Muscle layer of colon (tissue), 2 donors: ENCODE results near the gene UCHL1.
"Not testable (repeated sequence)": the region's sequence is repeated elsewhere in the genome, so short reads cannot be mapped to it uniquely, and the experiment has no call there.

Experiments used
- H3K27ac ChIP-seq: one replicate; pipeline ENCODE4 v1.7.0; 2013; ENCODE audit warnings: low read depth, mild to moderate bottlenecking, low read length, moderate library complexity
- H3K27me3 ChIP-seq, 2 donors: one replicate each; pipeline ENCODE4 v1.7.0; 2013; ENCODE audit warnings: low read length in 2 of 2, mild to moderate bottlenecking in 2 of 2; ENCODE audit not compliant: insufficient read depth in 2 of 2, control insufficient read depth in 1 of 2
- H3K36me3 ChIP-seq: one replicate; pipeline ENCODE4 v1.7.0; 2013; ENCODE audit warnings: mild to moderate bottlenecking, low read length; ENCODE audit not compliant: insufficient read depth
- H3K4me1 ChIP-seq: one replicate; pipeline ENCODE4 v1.7.0; 2013; ENCODE audit warnings: mild to moderate bottlenecking, low read length; ENCODE audit not compliant: insufficient read depth
- H3K4me3 ChIP-seq, 2 donors: one replicate each; pipeline ENCODE4 v1.7.0; 2013; ENCODE audit warnings: low read length in 2 of 2, low read depth in 1 of 2, mild to moderate bottlenecking in 1 of 2, moderate library complexity in 1 of 2
- H3K9ac ChIP-seq: one replicate; pipeline ENCODE4 v1.7.0; 2013; ENCODE audit warnings: low read length
- H3K9me3 ChIP-seq: one replicate; pipeline ENCODE4 v1.7.0; 2013; ENCODE audit warnings: mild to moderate bottlenecking, low read length
- donor health status: abdominal sarcoma.
- donor health status: Adenocarcinoma of cecum.

UCHL1 gene

DNA sequence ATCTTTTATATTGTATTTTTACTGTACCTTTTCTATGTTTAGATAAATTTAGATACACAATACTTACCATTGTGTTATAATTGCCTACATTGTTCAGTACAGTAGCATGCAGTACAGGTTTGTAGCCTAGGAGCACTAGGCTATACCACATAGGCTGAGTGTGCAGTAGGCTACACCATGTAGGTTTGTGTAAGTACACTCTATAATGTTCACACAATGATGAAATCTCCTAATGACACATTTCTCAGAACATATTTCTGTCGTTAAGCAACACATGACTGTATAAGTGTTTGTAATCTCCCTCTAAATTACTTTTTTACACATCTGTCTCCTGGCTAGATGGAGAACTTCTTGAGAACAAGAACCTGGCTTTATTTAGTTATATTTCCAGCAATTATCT lies 40.3 kb downstream of the UCHL1 start:
- Histone ChIP-seq H3K4me1 (no peaks in the 10 kb centered on the region), H3K36me3 (no peaks in the 10 kb centered on the region), H3K9ac (no peak overlapping the region), H3K27me3 (no peaks in the 10 kb centered on the region), H3K27ac (no peak overlapping the region), H3K4me3 (no peak overlapping the region), H3K9me3 (no peaks in the 10 kb centered on the region)

GRCh38 chr4:41297832-41298231 lies 41.1 kb downstream of the UCHL1 start:
- H3K27ac ChIP-seq, result no peak overlapping the region
- no peaks in the 10 kb centered on the region for H3K4me1 ChIP-seq
- no peaks in the 10 kb centered on the region for H3K9me3 ChIP-seq
- H3K9ac ChIP-seq, result no peak overlapping the region
- no peaks in the 10 kb centered on the region for H3K36me3 ChIP-seq
- no peaks in the 10 kb centered on the region for H3K27me3 ChIP-seq
- no peak overlapping the region for H3K4me3 ChIP-seq

DNA sequence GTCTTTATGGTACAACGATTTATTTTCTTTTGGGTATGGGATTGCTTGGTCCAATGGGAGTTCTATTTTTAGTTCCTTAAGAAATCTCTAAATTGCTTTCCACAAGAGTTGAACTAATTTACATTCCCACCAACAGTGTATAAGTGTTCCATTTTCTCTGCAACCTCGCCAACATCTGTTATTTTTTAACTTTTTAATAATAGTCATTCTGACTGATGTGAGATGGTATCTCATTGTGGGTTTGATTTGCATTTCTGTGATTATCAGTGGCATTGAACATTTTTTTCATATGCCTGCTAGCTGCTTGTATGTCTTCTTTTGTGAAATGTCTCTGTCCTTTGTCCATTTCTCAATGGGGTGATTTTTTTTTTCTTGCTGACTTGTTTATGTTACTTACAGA lies 42.8 kb downstream of the UCHL1 start:
- no peak overlapping the region for H3K4me3 ChIP-seq

DNA sequence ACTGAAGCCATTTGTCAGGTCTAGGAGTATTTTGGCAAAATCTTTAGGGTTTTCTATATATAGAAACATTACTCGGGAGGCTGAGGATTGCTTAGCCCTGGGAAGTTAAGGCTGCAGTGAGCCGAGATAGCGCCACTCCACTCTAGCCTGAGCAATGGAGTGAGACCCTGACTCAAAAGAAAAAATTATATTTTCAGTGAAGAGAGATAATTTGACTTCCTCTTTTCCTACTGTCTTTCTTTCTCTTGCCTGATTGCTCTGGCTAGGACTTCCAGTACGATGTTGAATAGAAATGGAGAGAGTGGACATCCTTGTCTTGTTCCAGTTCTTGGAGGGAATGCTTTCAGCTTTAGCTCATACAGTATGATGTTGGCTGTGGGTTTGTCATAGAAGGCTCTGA lies 44.4 kb downstream of the UCHL1 start:
- Histone ChIP-seq H3K4me3 (no peak overlapping the region), H3K9me3 (no peaks in the 10 kb centered on the region), H3K9ac (no peak overlapping the region), H3K4me1 (no peaks in the 10 kb centered on the region), H3K27ac (no peak overlapping the region), H3K27me3 (no peaks in the 10 kb centered on the region), H3K36me3 (no peaks in the 10 kb centered on the region)

More for the DNA sequence above, 42.8 kb downstream of the UCHL1 start:
- Histone ChIP-seq H3K27ac (no peak overlapping the region), H3K4me1 (no peaks in the 10 kb centered on the region), H3K36me3 (no peaks in the 10 kb centered on the region), H3K9me3 (no peaks in the 10 kb centered on the region), H3K27me3 (no peaks in the 10 kb centered on the region), H3K9ac (no peak overlapping the region)

DNA sequence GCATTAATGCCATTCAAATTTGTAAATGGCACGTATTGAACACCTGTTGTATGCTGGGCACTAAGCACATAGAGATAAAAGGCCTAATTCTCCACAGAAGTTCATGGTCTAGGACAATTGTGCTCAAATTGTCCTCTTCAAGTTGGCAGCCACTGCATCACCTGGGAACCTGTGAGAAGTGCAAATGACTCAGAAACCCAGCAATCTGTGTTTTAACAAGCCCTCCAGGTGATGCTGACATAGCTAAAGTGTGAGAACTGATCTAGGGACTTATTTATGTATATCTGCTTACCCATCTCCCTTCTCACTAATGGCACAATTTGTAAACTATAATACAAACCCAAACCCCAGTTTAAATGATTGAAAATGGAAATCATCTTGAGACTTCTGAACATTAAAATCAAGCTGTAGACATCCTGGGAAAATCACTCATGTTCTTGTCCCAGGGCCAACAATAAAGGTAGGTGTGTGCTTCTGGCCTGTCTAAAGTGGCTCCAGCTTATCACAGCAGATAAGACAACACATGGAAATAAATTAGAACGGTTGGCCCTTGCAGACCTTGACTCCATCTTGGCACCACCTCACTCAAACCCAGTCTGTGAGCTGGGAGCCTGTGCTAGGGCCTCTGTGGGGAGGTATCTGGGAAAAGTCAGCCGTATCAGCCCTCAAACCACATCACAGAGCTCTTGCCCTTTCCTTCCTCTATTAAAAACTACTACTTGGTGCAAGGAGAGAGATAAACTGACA lies 46.8 kb downstream of the UCHL1 start:
- no peaks in the 10 kb centered on the region for H3K36me3 ChIP-seq
- no peak overlapping the region for H3K27ac ChIP-seq
- H3K4me1 ChIP-seq, result no peaks in the 10 kb centered on the region
- H3K9me3 ChIP-seq, result no peaks in the 10 kb centered on the region
- no peak overlapping the region for H3K4me3 ChIP-seq
- no peak overlapping the region for H3K9ac ChIP-seq
- no peaks in the 10 kb centered on the region for H3K27me3 ChIP-seq

GRCh38 chr4:41304221-41304620 lies 47.5 kb downstream of the UCHL1 start:
- Histone ChIP-seq H3K27ac (no peak overlapping the region), H3K4me3 (no peak overlapping the region), H3K9me3 (no peaks in the 10 kb centered on the region), H3K27me3 (no peaks in the 10 kb centered on the region), H3K4me1 (no peaks in the 10 kb centered on the region), H3K36me3 (no peaks in the 10 kb centered on the region), H3K9ac (no peak overlapping the region)

DNA sequence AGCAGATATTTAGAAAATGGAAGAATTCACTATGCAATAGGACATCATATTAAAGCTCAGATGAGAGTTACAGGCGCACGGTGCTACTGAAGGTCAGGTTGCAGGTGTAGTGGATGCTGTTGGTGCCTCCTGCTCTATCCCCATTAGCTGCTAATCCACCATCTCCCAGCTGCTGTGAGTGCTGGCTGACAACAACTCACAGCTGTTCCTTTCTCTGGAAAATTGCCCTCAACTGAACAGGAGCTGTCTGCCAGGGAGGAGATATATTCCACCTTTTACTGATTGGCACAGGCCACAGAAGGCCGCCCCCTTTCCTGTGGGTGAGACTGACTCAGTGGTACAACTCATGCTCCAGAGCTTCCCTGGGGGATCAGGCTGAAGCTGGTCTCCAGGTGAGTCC lies 48.7 kb downstream of the UCHL1 start:
- no peaks in the 10 kb centered on the region for H3K4me1 ChIP-seq
- no peak overlapping the region for H3K27ac ChIP-seq
- no peaks in the 10 kb centered on the region for H3K36me3 ChIP-seq
- H3K9ac ChIP-seq, result no peak overlapping the region
- no peak overlapping the region for H3K4me3 ChIP-seq
- H3K9me3 ChIP-seq, result no peaks in the 10 kb centered on the region
- H3K27me3 ChIP-seq, result no peaks in the 10 kb centered on the region

DNA sequence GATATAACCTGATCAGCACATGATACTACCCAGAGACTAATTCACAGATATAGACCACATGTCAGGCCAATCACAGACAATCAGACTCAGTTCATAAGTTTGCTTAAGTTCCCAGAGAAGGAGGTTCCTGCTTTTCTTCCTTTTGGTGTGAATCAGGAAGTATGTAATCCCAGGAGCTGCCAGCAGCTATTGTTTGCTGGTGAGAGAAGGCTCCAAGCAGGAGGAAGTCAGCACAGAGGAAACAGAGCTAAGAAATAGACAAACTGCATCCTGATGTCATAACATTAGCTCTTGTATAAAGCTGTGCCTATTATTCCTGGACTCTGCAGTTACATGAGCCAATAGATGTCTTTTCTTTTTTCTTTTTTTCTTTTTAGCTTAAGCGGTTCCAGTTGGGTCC lies 50.9 kb downstream of the UCHL1 start:
- Histone ChIP-seq H3K36me3 (no peaks in the 10 kb centered on the region), H3K27me3 (no peaks in the 10 kb centered on the region), H3K27ac (no peak overlapping the region), H3K4me3 (no peak overlapping the region), H3K4me1 (no peaks in the 10 kb centered on the region), H3K9ac (no peak overlapping the region), H3K9me3 (no peaks in the 10 kb centered on the region)

- no peaks in the 10 kb centered on the region for H3K27me3 ChIP-seq
- H3K4me1 ChIP-seq, result no peaks in the 10 kb centered on the region
- no peak overlapping the region for H3K27ac ChIP-seq
- H3K4me3 ChIP-seq, result no peak overlapping the region
- no peaks in the 10 kb centered on the region for H3K9me3 ChIP-seq
- H3K36me3 ChIP-seq, result no peaks in the 10 kb centered on the region
- H3K9ac ChIP-seq, result no peak overlapping the region
Measured at GRCh38 chr4:41308398-41308797, 51.7 kb downstream of the UCHL1 start.

DNA sequence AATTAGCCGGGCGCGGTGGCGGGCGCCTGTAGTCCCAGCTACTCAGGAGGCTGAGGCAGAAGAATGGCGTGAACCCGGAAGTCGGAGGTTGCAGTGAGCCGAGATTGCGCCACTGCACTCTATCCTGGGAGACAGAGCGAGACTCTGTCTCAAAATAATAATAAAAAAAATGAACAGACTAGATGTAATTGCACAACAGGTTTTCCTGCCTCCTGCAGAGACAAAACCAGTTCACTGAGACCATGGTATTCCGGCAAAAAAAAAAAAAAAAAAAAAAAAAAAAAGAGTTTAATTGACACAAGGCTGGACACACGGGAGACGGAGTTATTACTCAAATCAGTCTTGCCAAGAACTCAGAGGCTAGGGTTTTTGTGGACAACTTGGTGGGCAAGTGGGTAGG lies 58.7 kb downstream of the UCHL1 start:
- H3K27ac ChIP-seq, H3K4me3 ChIP-seq, H3K27me3 ChIP-seq, H3K9me3 ChIP-seq, H3K36me3 ChIP-seq, H3K4me1 ChIP-seq, H3K9ac ChIP-seq: not testable (repeated sequence)

- Histone ChIP-seq H3K4me1 (no peaks in the 10 kb centered on the region), H3K36me3 (no peaks in the 10 kb centered on the region)
Measured at GRCh38 chr4:41315862-41316261, 59.1 kb downstream of the UCHL1 start.

More at GRCh38 chr4:41315862-41316261, 59.1 kb downstream of the UCHL1 start:
- no peak overlapping the region for H3K27ac ChIP-seq
- H3K4me3 ChIP-seq, result no peak overlapping the region
- H3K9ac ChIP-seq, result no peak overlapping the region
- no peaks in the 10 kb centered on the region for H3K9me3 ChIP-seq
- H3K27me3 ChIP-seq, result no peaks in the 10 kb centered on the region
